ENCODE data around the gene WNT5B.

- TF ChIP-seq POLR2A (IDR thresholded peaks at IDR 0.05) (no peak), CTCF (IDR thresholded peaks at IDR 0.05) (no peak)
Observed at GRCh38 chr12:1598757-1599156, 30.3 kb upstream of the WNT5B start.
